GM23248 (cell line): ENCODE results near the gene MTFR1L. TPM values are rescaled to one million over a fixed set of nuclear protein-coding genes. Genes with fewer than 3 reads are reported as not detected.

Experiments used
- DNase-seq: peaks from one replicate; pipeline ENCODE4 v3.0.0-alpha.2; 2015
- H2AFZ ChIP-seq: fragments of 200-600 bp; sonication (generic); 2 replicates; pipeline ENCODE4 v1.6.1; 2016; ENCODE audit warnings: antibody characterized with exemption
- H3F3A ChIP-seq: fragments of 200-600 bp; sonication (generic); 2 replicates; pipeline ENCODE4 v1.6.1; 2016; ENCODE audit warnings: mild to moderate bottlenecking, antibody characterized with exemption, mixed run types; ENCODE audit not compliant: insufficient read depth
- H3K27ac ChIP-seq: fragments of 200-600 bp; sonication (generic); 2 replicates; pipeline ENCODE4 v1.5.1; 2016; ENCODE audit warnings: mild to moderate bottlenecking
- H3K27me3 ChIP-seq: fragments of 200-600 bp; sonication (generic); replicated peaks from 2 replicates; pipeline ENCODE4 v1.6.1; 2016; ENCODE audit warnings: mild to moderate bottlenecking; ENCODE audit not compliant: insufficient read depth
- H3K36me3 ChIP-seq: fragments of 200-600 bp; sonication (generic); 2 replicates; pipeline ENCODE4 v1.6.1; 2016; ENCODE audit warnings: low read depth, mild to moderate bottlenecking
- H3K4me1 ChIP-seq: fragments of 200-600 bp; sonication (generic); 2 replicates; pipeline ENCODE4 v1.6.1; 2016; ENCODE audit warnings: mild to moderate bottlenecking; ENCODE audit not compliant: insufficient read depth
- H3K4me2 ChIP-seq: fragments of 200-600 bp; sonication (generic); one replicate; pipeline ENCODE4 v1.6.1; 2016; ENCODE audit warnings: mild to moderate bottlenecking; ENCODE audit not compliant: unreplicated experiment
- H3K4me3 ChIP-seq: fragments of 200-600 bp; sonication (generic); 2 replicates; pipeline ENCODE4 v1.5.1; 2016; ENCODE audit warnings: mild to moderate bottlenecking
- H3K79me2 ChIP-seq: fragments of 200-600 bp; sonication (generic); 2 replicates; pipeline ENCODE4 v1.6.1; 2016; ENCODE audit warnings: mild to moderate bottlenecking; ENCODE audit not compliant: insufficient read depth
- H3K9ac ChIP-seq: fragments of 200-600 bp; sonication (generic); 2 replicates; pipeline ENCODE4 v1.6.1; 2016; ENCODE audit warnings: mild to moderate bottlenecking
- H3K9me2 ChIP-seq: fragments of 200-600 bp; sonication (generic); 2 replicates; pipeline ENCODE4 v1.6.1; 2016; ENCODE audit warnings: mixed run types, mild to moderate bottlenecking, moderate library complexity; ENCODE audit not compliant: insufficient read depth
- H3K9me3 ChIP-seq: fragments of 200-600 bp; sonication (generic); one replicate; pipeline ENCODE4 v1.6.1; 2017; ENCODE audit warnings: low read depth
- H4K20me1 ChIP-seq: fragments of 200-600 bp; sonication (generic); 2 replicates; pipeline ENCODE4 v1.6.0; 2016; ENCODE audit not compliant: insufficient read depth
- EZH2 ChIP-seq: fragments of 200-600 bp; sonication (generic); IDR thresholded peaks from 2 replicates; pipeline ENCODE4 v1.6.1; 2018; ENCODE audit warnings: antibody characterized with exemption, mild to moderate bottlenecking; ENCODE audit not compliant: insufficient read depth, poor library complexity, severe bottlenecking
- EZH2phosphoT487 ChIP-seq: fragments of 200-600 bp; sonication (generic); IDR thresholded peaks from 2 replicates; pipeline ENCODE4 v1.6.1; 2018; ENCODE audit warnings: antibody characterized with exemption, moderate library complexity, mild to moderate bottlenecking, low read depth; ENCODE audit not compliant: insufficient read depth
- WGBS, 2 experiments: methylation state at CpG; one replicate each; pipeline ENCODE4 v1.1.6; 2015 to 2017; ENCODE audit warnings: low lambda C conversion rate in 2 of 2, low coverage in 1 of 2; ENCODE audit errors: missing lambda C conversion rate in 2 of 2; 5-methylcytosine and 5-hydroxymethylcytosine counted together
- in situ Hi-C: fragments of 300-500 bp; cut with MboI; formaldehyde crosslinking; loops from 2 replicates; pipeline ENCODE4 v1.15.0; 2020
- polyA plus RNA-seq: library from polyadenylated mRNA; unstranded; fragments of >200 nt; fragmentation: Nextera tagmentation; extraction: Ambion mirVana; gene quantifications from 2 replicates; pipeline ENCODE4 v1.2.1, GENCODE V29; 2016
- total RNA-seq: library from RNA; depleted of rRNA; stranded (reverse); fragments of >200 nt; shearing (Covaris generic); gene quantifications from 2 replicates; pipeline ENCODE4 v1.2.3, GENCODE V29; 2014

The MTFR1L gene
- total and polyA plus RNA-seq, 2 experiments from 2014 or later, result 57.2 to 78.1 TPM

GRCh38 chr1:25772692-25773245 lies 47.0 kb upstream of the MTFR1L start:
- Histone ChIP-seq H3K27ac (no peak overlapping the region), H3K36me3 (no peaks in the 10 kb centered on the region), H3K4me3 (no peak overlapping the region), H3K9ac (no peak overlapping the region), H3K79me2 (no peaks in the 10 kb centered on the region), H3K4me2 (no peak overlapping the region), H3K4me1 (no peaks in the 10 kb centered on the region), H3K27me3 (no peaks in the 10 kb centered on the region), H4K20me1 (no peaks in the 10 kb centered on the region), H2AFZ (no peak overlapping the region), H3F3A (no peaks in the 10 kb centered on the region), H3K9me2 (no peaks in the 10 kb centered on the region), H3K9me3 (no peaks in the 10 kb centered on the region)
- 84 to 88% methylated on average over 5 of the region's 5 CpGs for WGBS, 2 experiments
- no peak for DNase-seq
- TF ChIP-seq EZH2phosphoT487 (no peak), EZH2 (no peak)
- in situ Hi-C loops, result no loop called here

GRCh38 chr1:25773441-25774125 lies 46.2 kb upstream of the MTFR1L start:
- H3K36me3 ChIP-seq, result no peaks in the 10 kb centered on the region
- no peak overlapping the region for H3K4me2 ChIP-seq
- WGBS, 2 experiments, result 87 to 88% methylated on average over 4 of the region's 4 CpGs
- H4K20me1 ChIP-seq, result no peaks in the 10 kb centered on the region
- H3K4me3 ChIP-seq, result no peak overlapping the region
- no peaks in the 10 kb centered on the region for H3F3A ChIP-seq
- no peaks in the 10 kb centered on the region for H3K4me1 ChIP-seq
- no peaks in the 10 kb centered on the region for H3K27me3 ChIP-seq
- H3K27ac ChIP-seq, result no peak overlapping the region
- no peak for TF ChIP-seq EZH2phosphoT487
- no peak for TF ChIP-seq EZH2
- H3K9me2 ChIP-seq, result no peaks in the 10 kb centered on the region
- H3K9me3 ChIP-seq, result no peaks in the 10 kb centered on the region
- H3K79me2 ChIP-seq, result no peaks in the 10 kb centered on the region
- H2AFZ ChIP-seq, result no peak overlapping the region
- in situ Hi-C loops, result no loop called here
- no peak overlapping the region for H3K9ac ChIP-seq
- DNase-seq, result peak; percentile 26

GRCh38 chr1:25774206-25774803 lies 45.4 kb upstream of the MTFR1L start:
- WGBS, 2 experiments, result 82 to 86% methylated on average over 13 of the region's 13 CpGs
- Histone ChIP-seq H3K36me3 (no peaks in the 10 kb centered on the region), H3K4me3 (no peak overlapping the region), H2AFZ (no peak overlapping the region), H3K9ac (no peak overlapping the region), H4K20me1 (no peaks in the 10 kb centered on the region), H3K9me3 (no peaks in the 10 kb centered on the region), H3K4me1 (no peaks in the 10 kb centered on the region), H3K27ac (no peak overlapping the region), H3K27me3 (no peaks in the 10 kb centered on the region), H3K9me2 (no peaks in the 10 kb centered on the region), H3F3A (no peaks in the 10 kb centered on the region), H3K79me2 (no peaks in the 10 kb centered on the region), H3K4me2 (no peak overlapping the region)
- in situ Hi-C loops, result no loop called here
- TF ChIP-seq EZH2phosphoT487, result no peak
- TF ChIP-seq EZH2, result no peak
- DNase-seq, result no peak

- no peaks in the 10 kb centered on the region for H3K9me3 ChIP-seq
- H2AFZ ChIP-seq, result no peak overlapping the region
- TF ChIP-seq EZH2phosphoT487, result no peak
- no peak for TF ChIP-seq EZH2
- no peak overlapping the region for H3K9ac ChIP-seq
- H3K36me3 ChIP-seq, result no peaks in the 10 kb centered on the region
- H3K9me2 ChIP-seq, result no peaks in the 10 kb centered on the region
- H3K27me3 ChIP-seq, result no peaks in the 10 kb centered on the region
- H3K79me2 ChIP-seq, result no peaks in the 10 kb centered on the region
- H3K27ac ChIP-seq, result no peak overlapping the region
- H3F3A ChIP-seq, result no peaks in the 10 kb centered on the region
- no peak for DNase-seq
- H3K4me1 ChIP-seq, result no peaks in the 10 kb centered on the region
- in situ Hi-C loops, result no loop called here
- no peak overlapping the region for H3K4me2 ChIP-seq
- 74 to 76% methylated on average over 16 of the region's 16 CpGs for WGBS, 2 experiments
- H3K4me3 ChIP-seq, result no peak overlapping the region
- H4K20me1 ChIP-seq, result no peaks in the 10 kb centered on the region
These were observed 44.6 kb upstream of the MTFR1L start for GRCh38 chr1:25774921-25775771.
